Left ventricle myocardium inferior (tissue), 1 donor: ENCODE measurements around the gene CYP3A7. TPM values are rescaled to one million over a fixed set of nuclear protein-coding genes. Genes with fewer than 3 reads are reported as not detected.
"Not testable (repeated sequence)": the region's sequence is repeated elsewhere in the genome, so short reads cannot be mapped to it uniquely, and the experiment has no call there.

Source experiments
- DNase-seq: peaks from one replicate; pipeline ENCODE4 v3.0.0-alpha.2; 2020
- H3K27ac ChIP-seq: fragments of 200-600 bp; replicated peaks from 2 replicates; pipeline ENCODE4 v1.8.0; 2021
- H3K27me3 ChIP-seq: fragments of 200-600 bp; 2 replicates; pipeline ENCODE4 v1.8.0; 2021; ENCODE audit warnings: low read depth
- H3K36me3 ChIP-seq: fragments of 200-600 bp; 2 replicates; pipeline ENCODE4 v1.8.0; 2021
- H3K4me1 ChIP-seq: fragments of 200-600 bp; 2 replicates; pipeline ENCODE4 v1.8.0; 2021
- H3K4me3 ChIP-seq: fragments of 200-600 bp; 2 replicates; pipeline ENCODE4 v1.8.0; 2021; ENCODE audit warnings: mild to moderate bottlenecking, moderate library complexity
- H3K9me3 ChIP-seq: fragments of 200-600 bp; replicated peaks from 2 replicates; pipeline ENCODE4 v1.8.0; 2021
- intact Hi-C: fragments of 100-400 bp; cut with micrococcal nuclease; formaldehyde crosslinking; loops from one replicate; pipeline ENCODE4 v1.11.0; 2022
- total RNA-seq: library from RNA; stranded (reverse); fragmentation: NEBNext Ultra II Directional; extraction: Animal tissue kit (Norgen Biotek cat#: 25700); gene quantifications from one replicate; pipeline ENCODE4 v1.2.1, GENCODE V29; 2021
- TF ChIP-seq, protein P1 (sequence below): fragments of 200-600 bp; IDR thresholded peaks from 2 replicates; pipeline ENCODE4 v1.8.0; 2021; ENCODE audit warnings: antibody characterized with exemption, mild to moderate bottlenecking, borderline replicate concordance
- donor health status: DM: no; HTN: yes; CAD: no; lungs with severe emphysema.

Gene CYP3A7
- total RNA-seq, 1 donor from 2014 or later = not detected

DNA sequence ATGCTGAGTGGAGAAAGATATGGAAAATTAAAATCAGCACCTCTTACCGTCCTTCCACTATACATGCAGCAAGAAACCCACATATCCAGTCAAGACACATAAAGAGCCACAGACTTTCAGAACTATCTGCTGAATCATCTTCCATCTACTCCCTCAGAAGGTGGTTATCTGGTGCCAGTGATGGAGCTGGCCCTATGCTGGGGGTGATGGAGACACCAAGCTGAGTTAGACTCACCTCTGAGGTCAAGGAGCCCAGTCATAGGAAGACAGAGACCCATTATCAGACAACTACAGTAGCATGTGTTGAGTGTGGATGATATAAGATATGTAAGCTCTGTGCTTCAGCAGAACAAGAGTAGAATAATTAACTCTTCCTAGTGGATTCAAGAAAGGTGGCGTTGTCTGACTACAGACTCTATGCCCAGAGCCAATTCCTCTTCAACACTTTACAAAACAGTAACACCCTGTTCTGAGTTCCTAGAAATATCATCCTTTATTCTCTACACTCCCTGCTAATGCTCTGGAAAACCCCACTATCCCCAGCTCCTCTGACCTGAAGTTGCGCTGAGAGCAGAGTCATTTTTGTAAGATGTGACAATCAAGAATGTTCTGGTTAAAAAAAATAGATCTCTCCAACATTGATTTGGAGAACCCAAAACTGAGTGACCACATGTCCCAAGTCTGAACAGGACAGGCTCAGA is 69.5 kb downstream of the CYP3A7 start:
- intact Hi-C loops = no loop called here
- TF ChIP-seq, protein P1, sequence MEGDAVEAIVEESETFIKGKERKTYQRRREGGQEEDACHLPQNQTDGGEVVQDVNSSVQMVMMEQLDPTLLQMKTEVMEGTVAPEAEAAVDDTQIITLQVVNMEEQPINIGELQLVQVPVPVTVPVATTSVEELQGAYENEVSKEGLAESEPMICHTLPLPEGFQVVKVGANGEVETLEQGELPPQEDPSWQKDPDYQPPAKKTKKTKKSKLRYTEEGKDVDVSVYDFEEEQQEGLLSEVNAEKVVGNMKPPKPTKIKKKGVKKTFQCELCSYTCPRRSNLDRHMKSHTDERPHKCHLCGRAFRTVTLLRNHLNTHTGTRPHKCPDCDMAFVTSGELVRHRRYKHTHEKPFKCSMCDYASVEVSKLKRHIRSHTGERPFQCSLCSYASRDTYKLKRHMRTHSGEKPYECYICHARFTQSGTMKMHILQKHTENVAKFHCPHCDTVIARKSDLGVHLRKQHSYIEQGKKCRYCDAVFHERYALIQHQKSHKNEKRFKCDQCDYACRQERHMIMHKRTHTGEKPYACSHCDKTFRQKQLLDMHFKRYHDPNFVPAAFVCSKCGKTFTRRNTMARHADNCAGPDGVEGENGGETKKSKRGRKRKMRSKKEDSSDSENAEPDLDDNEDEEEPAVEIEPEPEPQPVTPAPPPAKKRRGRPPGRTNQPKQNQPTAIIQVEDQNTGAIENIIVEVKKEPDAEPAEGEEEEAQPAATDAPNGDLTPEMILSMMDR = no peak
- peaks cover 20% of the 10 kb centered on the region for H3K36me3 ChIP-seq
- H3K27me3 ChIP-seq = no peaks in the 10 kb centered on the region
- H3K4me1 ChIP-seq = no peaks in the 10 kb centered on the region
- no peaks in the 10 kb centered on the region for H3K9me3 ChIP-seq
- no peak overlapping the region for H3K27ac ChIP-seq
- no peak for DNase-seq
- H3K4me3 ChIP-seq = no peak overlapping the region

DNA sequence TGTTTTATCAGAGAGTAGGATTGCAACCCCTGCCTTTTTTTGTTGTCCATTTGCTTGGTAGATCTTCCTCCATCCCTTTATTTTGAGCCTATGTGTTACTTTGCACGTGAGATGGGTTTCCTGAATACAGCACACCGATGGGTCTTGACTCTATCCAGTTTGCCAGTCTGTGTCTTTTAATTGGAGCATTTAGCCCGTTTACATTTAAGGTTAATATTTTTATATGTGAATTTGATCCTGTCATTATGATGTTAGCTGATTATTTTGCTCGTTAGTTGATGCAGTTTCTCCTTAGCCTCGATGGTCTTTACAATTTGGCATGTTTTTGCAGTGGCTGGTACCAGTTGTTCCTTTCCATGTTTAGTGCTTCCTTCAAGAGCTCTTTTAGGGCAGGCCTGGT is 77.1 kb downstream of the CYP3A7 start:
- H3K4me1 ChIP-seq, DNase-seq, H3K27me3 ChIP-seq, intact Hi-C loops, H3K4me3 ChIP-seq, H3K27ac ChIP-seq: not testable (repeated sequence)
- peaks cover 13% of the 10 kb centered on the region for H3K36me3 ChIP-seq
- peaks cover 15% of the 10 kb centered on the region for H3K9me3 ChIP-seq

Other genes with a start within 250 kb of the CYP3A7 start
- gene ZNF394, start 234.9 kb downstream of the CYP3A7 start, total RNA-seq = 15.6 TPM
- gene ZKSCAN5, start 230.5 kb downstream of the CYP3A7 start, total RNA-seq = 6.0 TPM
- gene FAM200A, start 183.1 kb downstream of the CYP3A7 start, total RNA-seq = 6.4 TPM
- gene ZNF655, start 176.6 kb downstream of the CYP3A7 start, total RNA-seq = 26.1 TPM
- gene TMEM225B, start 136.9 kb downstream of the CYP3A7 start, total RNA-seq = not detected
- gene ZSCAN25, start 118.2 kb downstream of the CYP3A7 start, total RNA-seq = 9.0 TPM
- gene CYP3A5, start 55.2 kb downstream of the CYP3A7 start, total RNA-seq = not detected
- gene CYP3A4, start 49.0 kb upstream of the CYP3A7 start, total RNA-seq = not detected
- gene CYP3A43, start 92.8 kb upstream of the CYP3A7 start, total RNA-seq = not detected
- not detected for gene OR2AE1, start 141.8 kb upstream of the CYP3A7 start, total RNA-seq
- gene TRIM4, start 184.3 kb upstream of the CYP3A7 start, total RNA-seq = 7.1 TPM
- 0.27 TPM for gene GJC3, start 194.4 kb upstream of the CYP3A7 start, total RNA-seq
- gene AZGP1, start 240.8 kb upstream of the CYP3A7 start, total RNA-seq = 85.5 TPM